Prostate gland (tissue), 2 donors: ENCODE measurements around the gene TMEM238L.

Experiments
- POLR2A ChIP-seq: fragments of 450-650 bp; IDR thresholded peaks from one replicate; pipeline ENCODE4 v1.6.1; 2016; ENCODE audit warnings: antibody characterized with exemption, mild to moderate bottlenecking
- POLR2AphosphoS5 ChIP-seq: sonication (generic); formaldehyde crosslinking; IDR thresholded peaks from one replicate; pipeline ENCODE4 v1.6.1; 2017; ENCODE audit warnings: antibody characterized with exemption
- TF ChIP-seq, protein P1 (sequence below), 4 experiments: fragments of 200-600 bp in 2 of 4; fragments of 450-650 bp in 2 of 4; sonication (generic) in 2 of 4; IDR thresholded peaks; 1 replicate in 3 of 4; 2 replicates in 1 of 4; pipeline ENCODE4 v1.5.1; 2016 to 2019; ENCODE audit warnings: antibody characterized with exemption in 4 of 4, mild to moderate bottlenecking in 2 of 4, moderate library complexity in 2 of 4

DNA sequence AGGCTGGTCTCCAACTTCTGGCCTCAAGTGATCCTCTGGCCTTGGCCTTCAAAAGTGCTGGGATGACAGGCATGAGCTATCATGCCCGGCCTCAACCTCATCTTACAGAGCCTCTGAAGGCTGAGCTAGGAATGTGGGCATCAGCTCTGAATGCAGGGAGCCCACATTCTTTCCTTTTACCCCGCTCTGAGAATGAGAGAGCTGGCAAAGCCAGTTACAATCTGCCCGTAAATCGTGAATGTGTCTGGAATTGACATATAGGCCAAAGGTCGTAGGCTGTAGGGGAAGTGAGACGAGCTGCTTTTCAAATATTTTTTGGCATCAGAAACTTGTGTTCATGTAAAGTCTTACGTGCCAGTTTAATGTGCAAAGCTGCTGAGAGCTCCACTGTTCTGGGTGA, 4.5 kb downstream of the TMEM238L start:
- TF ChIP-seq POLR2A = no peak
- TF ChIP-seq, protein P1, sequence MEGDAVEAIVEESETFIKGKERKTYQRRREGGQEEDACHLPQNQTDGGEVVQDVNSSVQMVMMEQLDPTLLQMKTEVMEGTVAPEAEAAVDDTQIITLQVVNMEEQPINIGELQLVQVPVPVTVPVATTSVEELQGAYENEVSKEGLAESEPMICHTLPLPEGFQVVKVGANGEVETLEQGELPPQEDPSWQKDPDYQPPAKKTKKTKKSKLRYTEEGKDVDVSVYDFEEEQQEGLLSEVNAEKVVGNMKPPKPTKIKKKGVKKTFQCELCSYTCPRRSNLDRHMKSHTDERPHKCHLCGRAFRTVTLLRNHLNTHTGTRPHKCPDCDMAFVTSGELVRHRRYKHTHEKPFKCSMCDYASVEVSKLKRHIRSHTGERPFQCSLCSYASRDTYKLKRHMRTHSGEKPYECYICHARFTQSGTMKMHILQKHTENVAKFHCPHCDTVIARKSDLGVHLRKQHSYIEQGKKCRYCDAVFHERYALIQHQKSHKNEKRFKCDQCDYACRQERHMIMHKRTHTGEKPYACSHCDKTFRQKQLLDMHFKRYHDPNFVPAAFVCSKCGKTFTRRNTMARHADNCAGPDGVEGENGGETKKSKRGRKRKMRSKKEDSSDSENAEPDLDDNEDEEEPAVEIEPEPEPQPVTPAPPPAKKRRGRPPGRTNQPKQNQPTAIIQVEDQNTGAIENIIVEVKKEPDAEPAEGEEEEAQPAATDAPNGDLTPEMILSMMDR (IDR thresholded peaks at IDR 0.05) = no peak
- no peak for TF ChIP-seq POLR2AphosphoS5
